ENCODE measurements around the gene SEC11A. TPM values are rescaled to one million over a fixed set of nuclear protein-coding genes. Genes with fewer than 3 reads are reported as not detected.

The SEC11A gene
- total RNA-seq, 1 donor from 2014 or later: 589 TPM

DNA sequence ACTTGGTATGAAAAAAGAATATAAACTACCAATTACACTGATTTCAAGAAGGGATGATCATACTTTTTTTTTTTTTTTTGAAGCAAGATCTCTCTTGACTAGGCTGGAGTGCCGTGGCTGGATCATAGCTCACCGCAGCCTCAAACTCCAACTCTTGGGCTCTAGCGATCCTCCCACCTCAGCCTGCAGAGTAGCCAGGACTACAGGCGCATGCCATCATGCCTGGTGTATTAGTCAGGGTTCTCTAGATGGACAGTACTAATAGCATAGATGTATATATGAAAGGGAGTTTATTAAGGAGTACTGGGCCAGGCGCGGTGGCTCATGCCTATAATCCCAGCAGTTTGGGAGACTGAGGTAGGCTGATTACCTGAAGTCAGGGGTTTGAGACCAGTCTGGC lies 11.5 kb upstream of the SEC11A start:
- Histone ChIP-seq H4K20me1 (ENCODE audit: low read depth) (no peaks in the 10 kb centered on the region), H3K9ac (no peak overlapping the region), H3K27me3 (no peaks in the 10 kb centered on the region), H2AFZ (replicated peaks) (no peak overlapping the region), H3K4me3 (no peak overlapping the region), H3K27ac (no peak overlapping the region), H3K36me3 (no peaks in the 10 kb centered on the region), H3K9me3 (ENCODE audit: low read depth) (no peaks in the 10 kb centered on the region), H3K4me1 (no peaks in the 10 kb centered on the region), H3F3A (ENCODE audit: low read depth) (no peaks in the 10 kb centered on the region), H3K4me2 (no peak overlapping the region), H3K79me2 (ENCODE audit: low read depth) (no peaks in the 10 kb centered on the region)
- no peak for TF ChIP-seq EZH2 (IDR thresholded peaks at IDR 0.05)
- no peak for TF ChIP-seq CTCF (IDR thresholded peaks at IDR 0.05)
- no peak for TF ChIP-seq EZH2phosphoT487 (IDR thresholded peaks at IDR 0.05)
- Mint-ChIP-seq H3K9me3 (no peaks in the 10 kb centered on the region), H3K36me3 (no peaks in the 10 kb centered on the region), H3K27ac (no peak overlapping the region), H3K4me3 (no peak overlapping the region), H3K27me3 (ENCODE audit: insufficient read depth, low read depth) (no peaks in the 10 kb centered on the region), H3K4me1 (no peaks in the 10 kb centered on the region)
- DNase-seq (ENCODE audit: low spot score): no peak

- no peak overlapping the region for H2AFZ ChIP-seq (replicated peaks)
- no peaks in the 10 kb centered on the region for H3F3A ChIP-seq (ENCODE audit: low read depth)
- H3K27ac ChIP-seq: no peak overlapping the region
- H3K9me3 ChIP-seq (ENCODE audit: low read depth): no peaks in the 10 kb centered on the region
- H4K20me1 ChIP-seq (ENCODE audit: low read depth): no peaks in the 10 kb centered on the region
- H3K79me2 ChIP-seq (ENCODE audit: low read depth): no peaks in the 10 kb centered on the region
- no peak overlapping the region for H3K9ac ChIP-seq
- no peak overlapping the region for H3K4me3 Mint-ChIP-seq
- no peak overlapping the region for H3K4me3 ChIP-seq
- no peaks in the 10 kb centered on the region for H3K27me3 Mint-ChIP-seq (ENCODE audit: insufficient read depth, low read depth)
- H3K27me3 ChIP-seq: no peaks in the 10 kb centered on the region
- H3K36me3 Mint-ChIP-seq: no peaks in the 10 kb centered on the region
- no peaks in the 10 kb centered on the region for H3K4me1 ChIP-seq
- no peak for DNase-seq (ENCODE audit: low spot score)
- no peak for TF ChIP-seq EZH2phosphoT487 (IDR thresholded peaks at IDR 0.05)
- no peak for TF ChIP-seq CTCF (IDR thresholded peaks at IDR 0.05)
- TF ChIP-seq EZH2 (IDR thresholded peaks at IDR 0.05): no peak
- no peak overlapping the region for H3K27ac Mint-ChIP-seq
- H3K9me3 Mint-ChIP-seq: no peaks in the 10 kb centered on the region
- no peak overlapping the region for H3K4me2 ChIP-seq
- no peaks in the 10 kb centered on the region for H3K36me3 ChIP-seq
- no peaks in the 10 kb centered on the region for H3K4me1 Mint-ChIP-seq
Observed at GRCh38 chr15:84725001-84725491, 9.1 kb upstream of the SEC11A start.

DNA sequence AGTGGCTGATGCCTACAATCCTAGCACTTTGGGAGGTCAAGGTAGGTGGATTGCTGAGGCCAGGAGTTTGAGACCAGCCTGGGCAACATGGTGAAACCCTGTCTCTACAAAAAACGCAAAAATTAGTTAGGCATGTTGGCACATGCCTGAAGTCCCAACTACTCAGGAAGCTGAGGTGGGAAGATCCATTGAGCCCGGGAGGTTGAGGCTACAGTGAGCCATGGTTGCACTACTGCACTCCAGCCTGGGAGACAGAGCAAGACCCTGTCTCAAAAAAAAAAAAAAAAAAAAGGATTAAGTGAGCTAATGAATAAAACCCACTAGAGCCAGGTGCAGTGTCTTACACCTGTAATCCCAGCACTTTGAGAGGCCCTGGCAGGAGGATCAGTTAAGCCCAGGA lies 6.7 kb upstream of the SEC11A start:
- H3K9me3 ChIP-seq (ENCODE audit: low read depth): no peaks in the 10 kb centered on the region
- Mint-ChIP-seq H3K36me3 (no peaks in the 10 kb centered on the region), H3K9me3 (no peaks in the 10 kb centered on the region)

More for the DNA sequence above, 6.7 kb upstream of the SEC11A start:
- Mint-ChIP-seq H3K27me3 (ENCODE audit: insufficient read depth, low read depth) (no peaks in the 10 kb centered on the region), H3K27ac (no peak overlapping the region), H3K4me3 (no peak overlapping the region), H3K4me1 (no peaks in the 10 kb centered on the region)
- no peak overlapping the region for H3K4me3 ChIP-seq
- H3K36me3 ChIP-seq: no peaks in the 10 kb centered on the region
- no peak overlapping the region for H3K27ac ChIP-seq
- H3K4me2 ChIP-seq: no peak overlapping the region
- TF ChIP-seq CTCF (IDR thresholded peaks at IDR 0.05) (no peak), EZH2 (IDR thresholded peaks at IDR 0.05) (no peak), EZH2phosphoT487 (IDR thresholded peaks at IDR 0.05) (no peak)
- H3K27me3 ChIP-seq: no peaks in the 10 kb centered on the region
- H3K79me2 ChIP-seq (ENCODE audit: low read depth): no peaks in the 10 kb centered on the region
- no peaks in the 10 kb centered on the region for H3F3A ChIP-seq (ENCODE audit: low read depth)
- H2AFZ ChIP-seq (replicated peaks): no peak overlapping the region
- DNase-seq (ENCODE audit: low spot score): no peak
- no peaks in the 10 kb centered on the region for H4K20me1 ChIP-seq (ENCODE audit: low read depth)
- no peaks in the 10 kb centered on the region for H3K4me1 ChIP-seq
- no peak overlapping the region for H3K9ac ChIP-seq

All from neural progenitor cell (in vitro differentiated cells).